ENCODE data around the gene FRY. TPM values are rescaled to one million over a fixed set of nuclear protein-coding genes. Genes with fewer than 3 reads are reported as not detected.
"Not testable (repeated sequence)": the region's sequence is repeated elsewhere in the genome, so short reads cannot be mapped to it uniquely, and the experiment has no call there.

The FRY gene
- total RNA-seq, 2 donors from 2014 or later, result 1.9 to 6.9 TPM

DNA sequence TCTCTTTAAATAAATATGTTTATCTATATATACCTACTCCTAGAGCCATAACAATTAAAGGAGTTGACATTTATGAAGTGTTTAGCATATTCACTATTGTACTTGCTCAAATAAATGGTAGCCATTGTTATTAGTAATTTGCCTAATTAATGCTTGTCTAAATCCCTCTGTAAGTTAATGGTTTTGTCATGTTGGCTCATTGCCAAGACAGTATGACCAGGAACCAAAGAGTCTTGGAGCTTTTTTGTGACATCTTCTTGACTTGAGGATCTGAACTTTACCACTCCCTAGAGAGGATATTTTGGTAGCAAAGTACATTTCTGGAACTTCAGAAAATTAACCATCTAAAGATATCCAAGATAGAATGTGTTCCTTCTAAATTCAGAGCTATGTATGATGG, 15.5 kb downstream of the FRY start:
- ATAC-seq, result no peak
- Mint-ChIP-seq H3K36me3 (peaks cover 0 to 7% of the 10 kb centered on the region in 2 donors), H3K27ac (no peak overlapping the region), H3K9me3 (peaks cover 0 to 10% of the 10 kb centered on the region in 2 donors)
- no peak for DNase-seq (ENCODE audit: low spot score in 2 of 2)

GRCh38 chr13:32047793-32048192, 16.2 kb downstream of the FRY start:
- peak overlapping the region in 1 of 2 donors; percentile 36 for H3K27ac Mint-ChIP-seq
- peaks cover 0 to 7% of the 10 kb centered on the region in 2 donors for H3K36me3 Mint-ChIP-seq
- no peak for ATAC-seq
- DNase-seq (ENCODE audit: low spot score in 2 of 2), result no peak
- H3K9me3 Mint-ChIP-seq, result peaks cover 0 to 10% of the 10 kb centered on the region in 2 donors

- DNase-seq (ENCODE audit: low spot score in 2 of 2) (no peak), ATAC-seq (peak in 1 of 2 donors; percentile 28)
Observed at GRCh38 chr13:32048816-32049215, 17.2 kb downstream of the FRY start.

DNA sequence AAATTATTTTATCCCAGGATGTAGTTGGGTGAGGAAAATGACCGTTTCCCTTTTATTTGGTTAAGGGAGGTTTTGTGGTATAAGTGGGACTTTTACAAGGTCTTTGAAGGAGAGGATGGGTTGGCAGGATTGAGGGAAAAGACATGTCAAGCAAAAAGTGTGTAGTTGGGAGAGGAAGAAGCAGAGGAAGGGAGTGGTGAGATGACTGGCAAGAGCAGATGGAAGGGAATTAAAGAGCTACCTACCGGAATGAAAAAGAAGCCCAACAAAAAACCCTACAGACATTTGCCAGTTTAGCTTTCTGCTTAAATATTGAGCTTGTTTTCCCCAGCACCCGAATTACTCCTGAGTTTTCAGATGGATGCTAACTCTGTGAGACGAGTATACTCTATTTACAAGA, 19.6 kb downstream of the FRY start:
- ATAC-seq, result no peak
- H3K36me3 Mint-ChIP-seq, result peaks cover 0 to 4% of the 10 kb centered on the region in 2 donors
- DNase-seq (ENCODE audit: low spot score in 2 of 2), result no peak
- no peak overlapping the region for H3K27ac Mint-ChIP-seq
- H3K9me3 Mint-ChIP-seq, result peaks cover 0 to 9% of the 10 kb centered on the region in 2 donors

More at GRCh38 chr13:32048816-32049215, 17.2 kb downstream of the FRY start:
- peaks cover 0 to 10% of the 10 kb centered on the region in 2 donors for H3K9me3 Mint-ChIP-seq
- peaks cover 0 to 7% of the 10 kb centered on the region in 2 donors for H3K36me3 Mint-ChIP-seq
- H3K27ac Mint-ChIP-seq, result no peak overlapping the region

DNA sequence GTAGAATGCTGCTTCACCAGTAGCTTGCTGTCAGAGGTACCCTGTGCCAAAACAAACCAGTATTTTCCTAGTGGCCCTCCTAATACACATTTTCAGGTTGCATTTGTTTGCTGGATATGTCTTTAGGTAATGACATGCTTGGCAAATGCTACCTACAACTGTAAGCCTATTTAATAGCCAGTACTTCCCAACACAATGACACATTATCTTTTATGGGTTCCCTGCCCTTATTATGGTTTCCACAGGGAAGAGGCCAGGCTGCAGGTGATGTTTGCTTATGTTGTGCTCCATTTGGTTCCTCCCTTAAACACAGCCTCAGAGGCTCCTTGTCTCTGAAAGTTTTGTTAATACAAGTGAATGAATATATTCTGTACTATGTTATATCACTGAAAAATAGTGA, 24.7 kb downstream of the FRY start:
- DNase-seq (ENCODE audit: low spot score in 2 of 2) (no peak), ATAC-seq (no peak)
- Mint-ChIP-seq H3K27ac (no peak overlapping the region), H3K9me3 (no peaks in the 10 kb centered on the region), H3K36me3 (no peaks in the 10 kb centered on the region)

DNA sequence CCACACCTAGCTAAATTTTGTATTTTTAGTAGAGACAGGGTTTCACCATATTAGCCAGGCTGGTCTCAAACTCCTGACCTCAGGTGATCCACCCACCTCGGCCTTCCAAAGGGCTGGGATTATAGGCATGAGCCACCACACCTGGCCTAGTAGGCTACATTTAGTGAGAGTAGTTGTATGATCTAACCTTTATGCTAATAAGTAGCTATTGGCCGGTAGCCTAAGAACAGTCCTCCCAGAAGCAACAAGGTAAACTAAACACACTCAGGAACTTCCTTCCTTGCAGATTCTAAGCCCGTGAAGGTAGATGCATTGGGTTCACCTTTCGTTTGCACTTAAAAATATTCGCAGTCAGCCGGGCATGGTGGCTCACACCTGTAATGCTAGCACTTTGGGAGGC, 25.8 kb downstream of the FRY start:
- not testable (repeated sequence) for DNase-seq (ENCODE audit: low spot score in 2 of 2); ATAC-seq; H3K36me3 Mint-ChIP-seq; H3K9me3 Mint-ChIP-seq; H3K27ac Mint-ChIP-seq

GRCh38 chr13:32059511-32059984, 28.0 kb downstream of the FRY start:
- no peaks in the 10 kb centered on the region for H3K9me3 Mint-ChIP-seq
- ATAC-seq, result no peak
- DNase-seq (ENCODE audit: low spot score in 2 of 2), result no peak
- H3K27ac Mint-ChIP-seq, result no peak overlapping the region
- H3K36me3 Mint-ChIP-seq, result no peaks in the 10 kb centered on the region

GRCh38 chr13:32060401-32060878, 28.9 kb downstream of the FRY start:
- DNase-seq (ENCODE audit: low spot score in 2 of 2) (no peak), ATAC-seq (no peak)
- Mint-ChIP-seq H3K9me3 (no peaks in the 10 kb centered on the region), H3K36me3 (no peaks in the 10 kb centered on the region), H3K27ac (no peak overlapping the region)

DNA sequence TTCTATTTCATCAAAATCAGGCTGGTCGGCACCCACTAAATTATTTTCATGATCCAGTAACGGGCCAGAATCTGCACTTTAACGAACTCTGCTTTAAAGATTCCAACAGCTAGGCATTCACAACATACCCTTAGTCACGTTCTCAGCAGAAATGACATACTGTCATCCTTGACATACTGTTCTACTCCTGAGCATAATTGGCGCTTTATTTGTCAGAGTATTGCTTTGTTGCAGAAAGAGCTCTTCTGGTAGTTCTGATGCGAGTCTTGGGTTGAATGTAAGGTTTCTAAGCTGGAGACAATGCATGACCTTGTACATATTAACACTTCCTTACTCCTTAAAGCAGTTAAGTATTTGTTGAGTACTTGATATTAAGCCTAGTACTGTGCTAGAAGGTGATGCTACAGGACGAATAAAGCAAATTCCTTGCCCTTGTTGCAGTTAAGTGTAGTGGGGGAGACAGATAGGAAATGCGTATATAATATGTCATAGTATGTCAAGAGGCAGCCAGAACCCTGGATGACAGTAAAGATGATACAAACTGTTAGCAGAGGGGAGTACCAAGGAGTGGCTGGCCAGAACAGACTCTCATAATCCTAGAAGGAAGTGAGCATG, 32.2 kb downstream of the FRY start:
- no peak for ATAC-seq
- H3K36me3 Mint-ChIP-seq, result no peaks in the 10 kb centered on the region
- no peak overlapping the region for H3K27ac Mint-ChIP-seq
- no peaks in the 10 kb centered on the region for H3K9me3 Mint-ChIP-seq
- DNase-seq (ENCODE audit: low spot score in 2 of 2), result no peak

DNA sequence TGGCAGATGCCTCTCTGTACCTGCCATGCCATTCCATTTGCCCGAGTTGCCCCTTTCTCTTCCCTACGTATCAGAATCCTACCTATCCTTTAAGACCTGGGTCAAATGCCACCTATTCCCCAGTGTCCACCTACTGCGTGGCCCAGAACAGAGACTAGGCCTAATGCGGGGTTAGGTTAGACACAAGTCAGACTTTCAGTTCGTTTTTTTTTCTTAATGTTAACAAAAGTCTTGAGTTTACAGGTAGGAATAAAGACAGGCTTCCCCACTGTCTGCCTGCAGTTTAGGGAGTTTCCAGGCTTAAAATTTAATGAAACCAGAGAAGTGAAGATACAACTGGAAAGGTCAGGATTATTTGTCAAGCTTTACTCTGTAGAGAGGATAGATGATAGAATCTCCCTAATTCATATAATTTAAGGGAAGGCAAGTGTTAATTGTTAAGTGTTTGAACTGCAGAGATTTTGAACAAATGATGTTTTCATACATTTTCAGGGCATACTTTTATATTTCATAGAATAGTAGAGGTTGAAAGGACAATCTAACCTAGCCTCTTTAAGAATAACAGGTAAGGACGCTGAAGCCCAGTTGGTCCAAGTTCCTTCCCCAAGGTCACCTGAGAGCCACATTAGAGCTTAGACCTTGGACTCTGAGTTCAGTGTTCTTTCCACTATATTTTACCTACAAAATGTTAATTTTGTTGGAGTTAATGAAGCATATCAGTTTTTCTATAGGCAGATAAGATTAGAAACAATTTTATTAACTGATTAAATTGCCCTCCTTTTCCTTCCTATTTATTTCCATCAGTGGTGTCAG, 35.8 kb downstream of the FRY start:
- Mint-ChIP-seq H3K9me3 (peaks cover 0 to 4% of the 10 kb centered on the region in 2 donors), H3K27ac (no peak overlapping the region), H3K36me3 (no peaks in the 10 kb centered on the region)
- ATAC-seq, result no peak
- no peak for DNase-seq (ENCODE audit: low spot score in 2 of 2)

DNA sequence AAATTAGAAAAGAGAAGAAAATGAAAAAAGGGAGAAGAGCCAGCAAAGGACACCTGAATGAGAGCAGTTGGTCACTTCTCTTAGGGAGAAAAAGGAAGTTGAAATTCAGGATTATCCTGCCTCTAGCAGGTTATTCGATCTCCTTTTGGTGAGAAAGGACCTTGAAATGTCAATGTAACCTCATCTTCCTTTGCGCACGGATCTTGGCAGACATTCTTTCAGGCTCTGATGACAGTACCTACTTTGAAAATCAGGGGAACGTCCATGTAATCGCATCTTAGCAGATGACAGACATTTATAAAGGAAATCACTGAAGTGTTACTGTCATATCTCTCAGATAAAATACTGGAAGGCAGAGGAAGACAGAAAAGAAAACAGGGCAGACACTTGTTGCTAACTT, 36.7 kb downstream of the FRY start:
- DNase-seq (ENCODE audit: low spot score in 2 of 2), result no peak
- Mint-ChIP-seq H3K9me3 (peaks cover 0 to 4% of the 10 kb centered on the region in 2 donors), H3K36me3 (no peaks in the 10 kb centered on the region), H3K27ac (no peak overlapping the region)
- ATAC-seq, result no peak

DNA sequence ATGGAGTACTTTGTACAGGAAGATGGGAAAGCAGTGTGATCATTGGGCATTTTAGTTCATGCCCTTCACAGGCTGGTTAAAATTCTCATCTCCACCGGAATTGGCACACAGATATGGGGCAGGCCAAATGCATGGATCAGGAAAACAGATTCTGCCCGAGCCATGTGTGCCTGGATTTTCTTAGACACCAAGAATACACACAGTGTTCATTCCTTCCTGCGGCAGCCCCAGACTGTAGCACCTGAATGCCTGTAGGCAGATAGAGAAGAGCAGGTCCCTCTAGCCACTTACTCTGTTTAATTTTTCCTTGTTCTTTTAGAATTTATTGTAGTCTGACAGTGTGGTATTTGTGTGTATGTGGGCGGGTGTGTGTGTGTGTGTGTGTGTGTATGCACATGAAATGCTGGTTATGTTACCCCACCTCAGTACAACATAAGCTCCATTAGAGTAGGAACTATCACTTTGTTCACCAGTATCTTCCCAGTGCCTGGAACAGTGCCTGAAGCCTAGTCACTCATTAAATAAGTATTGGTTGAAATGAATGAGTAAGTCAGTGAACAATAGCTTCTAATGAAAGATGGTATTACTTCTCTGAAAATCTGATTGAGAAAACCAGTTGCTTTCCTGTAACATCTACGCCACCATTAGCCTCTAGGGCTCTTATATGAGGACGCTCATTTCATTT, 41.7 kb downstream of the FRY start:
- DNase-seq (ENCODE audit: low spot score in 2 of 2) (no peak), ATAC-seq (no peak)

GRCh38 chr13:32075170-32075851, 43.7 kb downstream of the FRY start:
- no peak for ATAC-seq

More for the DNA sequence above, 41.7 kb downstream of the FRY start:
- Mint-ChIP-seq H3K9me3 (peaks cover 0 to 4% of the 10 kb centered on the region in 2 donors), H3K27ac (no peak overlapping the region), H3K36me3 (no peaks in the 10 kb centered on the region)

DNA sequence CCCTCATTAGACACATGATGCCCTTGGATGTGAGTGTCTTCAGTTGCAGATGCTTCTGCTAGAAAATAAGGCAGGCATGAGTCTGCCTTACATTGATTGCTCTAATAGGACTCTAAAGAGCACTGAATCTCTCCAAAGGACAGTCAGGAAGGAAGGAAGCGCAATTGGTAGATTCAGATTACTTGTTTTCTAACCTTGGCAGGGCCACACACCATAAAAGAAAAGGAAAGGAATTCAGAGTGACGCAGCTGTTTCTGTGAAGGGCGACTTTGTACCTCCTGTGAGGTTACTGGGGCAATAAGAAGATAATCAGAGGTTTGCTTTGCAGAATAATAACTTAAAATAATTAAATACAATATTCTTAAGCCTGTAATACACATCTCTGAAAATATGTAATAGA, 48.0 kb downstream of the FRY start:
- no peak for ATAC-seq
- Mint-ChIP-seq H3K27ac (no peak overlapping the region), H3K9me3 (no peaks in the 10 kb centered on the region), H3K36me3 (no peaks in the 10 kb centered on the region)
- DNase-seq (ENCODE audit: low spot score in 2 of 2), result no peak

More at GRCh38 chr13:32075170-32075851, 43.7 kb downstream of the FRY start:
- Mint-ChIP-seq H3K27ac (no peak overlapping the region), H3K36me3 (no peaks in the 10 kb centered on the region), H3K9me3 (peaks cover 0 to 4% of the 10 kb centered on the region in 2 donors)
- DNase-seq (ENCODE audit: low spot score in 2 of 2), result no peak

- no peak overlapping the region for H3K27ac Mint-ChIP-seq
- no peaks in the 10 kb centered on the region for H3K9me3 Mint-ChIP-seq
- ATAC-seq (peak in 1 of 2 donors; percentile 22), DNase-seq (ENCODE audit: low spot score in 2 of 2) (no peak)
- no peaks in the 10 kb centered on the region for H3K36me3 Mint-ChIP-seq
Observed at GRCh38 chr13:32080328-32080744, 48.8 kb downstream of the FRY start.

DNA sequence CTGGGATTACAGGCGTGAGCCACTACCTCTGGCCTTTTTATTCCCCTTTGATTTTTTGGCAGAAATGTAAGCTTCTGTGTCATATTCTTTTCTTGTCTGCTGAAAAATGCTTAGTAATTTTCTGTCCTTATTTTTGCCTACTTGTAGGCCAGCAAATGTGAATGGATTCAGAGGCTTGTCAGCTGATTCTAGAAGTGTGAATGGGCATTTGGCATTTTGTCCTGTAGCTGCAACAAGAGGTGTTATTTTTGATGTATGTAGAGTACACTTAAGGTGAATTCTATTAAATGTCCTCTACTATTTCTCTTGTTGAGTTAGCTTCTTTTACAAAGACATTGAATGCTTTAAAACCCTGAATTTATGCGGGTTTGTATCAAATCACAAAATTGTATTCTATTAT, 50.0 kb downstream of the FRY start:
- no peak for ATAC-seq
- Mint-ChIP-seq H3K27ac (no peak overlapping the region), H3K9me3 (no peaks in the 10 kb centered on the region), H3K36me3 (no peaks in the 10 kb centered on the region)
- DNase-seq (ENCODE audit: low spot score in 2 of 2), result no peak
